Measurements from ENCODE around the gene GORAB.

GRCh38 chr1:170556917-170557316 is 25.0 kb downstream of the GORAB start:
- TF ChIP-seq POLR2AphosphoS5 (IDR thresholded peaks at IDR 0.05; ENCODE audit: low read depth, low read length) (no peak), TAF1 (IDR thresholded peaks at IDR 0.05; ENCODE audit: borderline replicate concordance, insufficient read depth, low read length) (no peak), REST (IDR thresholded peaks at IDR 0.05; ENCODE audit: insufficient read depth in 1 of 2, low read depth in 2 of 2, low read length in 2 of 2) (no peak), SIN3A (IDR thresholded peaks at IDR 0.05; ENCODE audit: borderline replicate concordance, insufficient read depth, low read length) (no peak)

Data from PFSK-1 (cell line).